ENCODE data around the gene FYN. TPM values are rescaled to one million over a fixed set of nuclear protein-coding genes. Genes with fewer than 3 reads are reported as not detected.

FYN gene
- total and polyA plus RNA-seq, 4 donors: 11.2 to 28.3 (median 19.7) TPM

DNA sequence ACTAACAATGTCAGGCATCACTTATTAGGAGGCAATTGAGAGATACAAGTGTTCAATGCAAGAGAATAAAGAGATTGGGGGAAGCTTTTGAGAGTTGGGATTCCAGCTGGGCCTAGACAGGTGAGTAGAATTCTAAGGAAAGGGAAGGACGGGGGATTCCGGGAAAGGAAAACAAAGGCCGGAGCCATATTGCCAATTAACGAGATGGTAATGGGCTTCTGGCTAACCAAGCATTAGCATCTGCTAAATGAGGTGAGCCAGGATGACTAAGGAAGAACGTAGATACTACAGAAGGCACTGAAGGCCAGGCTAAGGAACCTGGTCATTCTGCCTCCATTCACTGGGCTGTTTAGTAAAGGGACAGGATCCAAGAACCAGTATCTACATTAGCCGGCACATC is 10.5 kb downstream of the FYN start:
- no peak overlapping the region for H3K27ac ChIP-seq (ENCODE audit: low read depth in 1 of 2, low read length in 2 of 2)
- H3K9ac ChIP-seq (ENCODE audit: low read depth in 1 of 2, low read length in 2 of 2): no peak overlapping the region
- no peaks in the 10 kb centered on the region for H3K9me3 ChIP-seq (ENCODE audit: control insufficient read depth in 4 of 4, low read length in 3 of 4)
- no peak for DNase-seq (ENCODE audit: low spot score)
- no peaks in the 10 kb centered on the region for H3K36me3 ChIP-seq (ENCODE audit: control insufficient read depth in 4 of 4, insufficient read depth in 3 of 4, low read depth in 1 of 4, low read length in 3 of 4)
- H3K4me3 ChIP-seq (ENCODE audit: low read depth in 1 of 3, low read length in 3 of 3): no peak overlapping the region
- H3K27me3 ChIP-seq (ENCODE audit: control insufficient read depth in 4 of 4, insufficient read depth in 4 of 4, low read length in 3 of 4): peaks cover 0 to 3% (median 0%) of the 10 kb centered on the region in 4 donors
- no peaks in the 10 kb centered on the region for H3K4me1 ChIP-seq (ENCODE audit: control insufficient read depth in 4 of 4, insufficient read depth in 4 of 4, low read length in 3 of 4)
- WGBS: 93% methylated on average over 6 of the region's 6 CpGs
- TF ChIP-seq GABPA (IDR thresholded peaks at IDR 0.05 in 1 of 2, conservative IDR thresholded peaks at IDR 0.05 in 1 of 2): no peak
- TF ChIP-seq, protein P1, sequence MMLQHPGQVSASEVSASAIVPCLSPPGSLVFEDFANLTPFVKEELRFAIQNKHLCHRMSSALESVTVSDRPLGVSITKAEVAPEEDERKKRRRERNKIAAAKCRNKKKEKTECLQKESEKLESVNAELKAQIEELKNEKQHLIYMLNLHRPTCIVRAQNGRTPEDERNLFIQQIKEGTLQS (IDR thresholded peaks at IDR 0.05): no peak
- no peak for TF ChIP-seq RXRA (IDR thresholded peaks at IDR 0.05)
- TF ChIP-seq JUND (IDR thresholded peaks at IDR 0.05): no peak
- no peak for TF ChIP-seq YY1 (IDR thresholded peaks at IDR 0.05)
- no peak for TF ChIP-seq FOXA1 (IDR thresholded peaks at IDR 0.05)
- no peak for TF ChIP-seq SP1 (IDR thresholded peaks at IDR 0.05)
- TF ChIP-seq, protein P2, sequence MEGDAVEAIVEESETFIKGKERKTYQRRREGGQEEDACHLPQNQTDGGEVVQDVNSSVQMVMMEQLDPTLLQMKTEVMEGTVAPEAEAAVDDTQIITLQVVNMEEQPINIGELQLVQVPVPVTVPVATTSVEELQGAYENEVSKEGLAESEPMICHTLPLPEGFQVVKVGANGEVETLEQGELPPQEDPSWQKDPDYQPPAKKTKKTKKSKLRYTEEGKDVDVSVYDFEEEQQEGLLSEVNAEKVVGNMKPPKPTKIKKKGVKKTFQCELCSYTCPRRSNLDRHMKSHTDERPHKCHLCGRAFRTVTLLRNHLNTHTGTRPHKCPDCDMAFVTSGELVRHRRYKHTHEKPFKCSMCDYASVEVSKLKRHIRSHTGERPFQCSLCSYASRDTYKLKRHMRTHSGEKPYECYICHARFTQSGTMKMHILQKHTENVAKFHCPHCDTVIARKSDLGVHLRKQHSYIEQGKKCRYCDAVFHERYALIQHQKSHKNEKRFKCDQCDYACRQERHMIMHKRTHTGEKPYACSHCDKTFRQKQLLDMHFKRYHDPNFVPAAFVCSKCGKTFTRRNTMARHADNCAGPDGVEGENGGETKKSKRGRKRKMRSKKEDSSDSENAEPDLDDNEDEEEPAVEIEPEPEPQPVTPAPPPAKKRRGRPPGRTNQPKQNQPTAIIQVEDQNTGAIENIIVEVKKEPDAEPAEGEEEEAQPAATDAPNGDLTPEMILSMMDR (IDR thresholded peaks at IDR 0.05; ENCODE audit: low read depth, low read length, missing input control): no peak
- TF ChIP-seq, protein P3, sequence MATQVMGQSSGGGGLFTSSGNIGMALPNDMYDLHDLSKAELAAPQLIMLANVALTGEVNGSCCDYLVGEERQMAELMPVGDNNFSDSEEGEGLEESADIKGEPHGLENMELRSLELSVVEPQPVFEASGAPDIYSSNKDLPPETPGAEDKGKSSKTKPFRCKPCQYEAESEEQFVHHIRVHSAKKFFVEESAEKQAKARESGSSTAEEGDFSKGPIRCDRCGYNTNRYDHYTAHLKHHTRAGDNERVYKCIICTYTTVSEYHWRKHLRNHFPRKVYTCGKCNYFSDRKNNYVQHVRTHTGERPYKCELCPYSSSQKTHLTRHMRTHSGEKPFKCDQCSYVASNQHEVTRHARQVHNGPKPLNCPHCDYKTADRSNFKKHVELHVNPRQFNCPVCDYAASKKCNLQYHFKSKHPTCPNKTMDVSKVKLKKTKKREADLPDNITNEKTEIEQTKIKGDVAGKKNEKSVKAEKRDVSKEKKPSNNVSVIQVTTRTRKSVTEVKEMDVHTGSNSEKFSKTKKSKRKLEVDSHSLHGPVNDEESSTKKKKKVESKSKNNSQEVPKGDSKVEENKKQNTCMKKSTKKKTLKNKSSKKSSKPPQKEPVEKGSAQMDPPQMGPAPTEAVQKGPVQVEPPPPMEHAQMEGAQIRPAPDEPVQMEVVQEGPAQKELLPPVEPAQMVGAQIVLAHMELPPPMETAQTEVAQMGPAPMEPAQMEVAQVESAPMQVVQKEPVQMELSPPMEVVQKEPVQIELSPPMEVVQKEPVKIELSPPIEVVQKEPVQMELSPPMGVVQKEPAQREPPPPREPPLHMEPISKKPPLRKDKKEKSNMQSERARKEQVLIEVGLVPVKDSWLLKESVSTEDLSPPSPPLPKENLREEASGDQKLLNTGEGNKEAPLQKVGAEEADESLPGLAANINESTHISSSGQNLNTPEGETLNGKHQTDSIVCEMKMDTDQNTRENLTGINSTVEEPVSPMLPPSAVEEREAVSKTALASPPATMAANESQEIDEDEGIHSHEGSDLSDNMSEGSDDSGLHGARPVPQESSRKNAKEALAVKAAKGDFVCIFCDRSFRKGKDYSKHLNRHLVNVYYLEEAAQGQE (IDR thresholded peaks at IDR 0.05): no peak
- no peak for TF ChIP-seq HNF4G (IDR thresholded peaks at IDR 0.05)

DNA sequence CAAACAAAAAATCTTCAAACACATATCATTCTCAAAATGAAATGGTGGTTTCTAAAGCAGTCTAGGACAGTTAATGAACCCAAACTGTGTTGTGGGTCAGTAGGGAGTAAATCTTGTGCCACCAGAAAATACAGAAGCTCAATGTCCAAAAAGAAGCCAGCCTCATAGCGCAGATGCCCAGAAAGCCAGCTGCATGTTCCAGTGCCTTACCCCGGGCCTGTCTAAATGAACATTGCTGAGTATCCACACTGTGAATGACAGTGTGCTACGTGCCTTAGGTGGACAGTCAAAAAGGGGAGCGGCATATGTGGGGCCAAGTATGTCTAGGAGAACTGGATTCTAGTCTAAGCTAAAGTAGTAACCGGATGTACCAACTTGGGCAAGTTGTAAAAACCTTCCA is 10.9 kb downstream of the FYN start:
- Histone ChIP-seq H3K27ac (ENCODE audit: low read depth in 1 of 2, low read length in 2 of 2) (no peak overlapping the region), H3K9me3 (ENCODE audit: control insufficient read depth in 4 of 4, low read length in 3 of 4) (no peaks in the 10 kb centered on the region), H3K36me3 (ENCODE audit: control insufficient read depth in 4 of 4, insufficient read depth in 3 of 4, low read depth in 1 of 4, low read length in 3 of 4) (no peaks in the 10 kb centered on the region), H3K4me3 (ENCODE audit: low read depth in 1 of 3, low read length in 3 of 3) (no peak overlapping the region), H3K9ac (ENCODE audit: low read depth in 1 of 2, low read length in 2 of 2) (no peak overlapping the region), H3K4me1 (ENCODE audit: control insufficient read depth in 4 of 4, insufficient read depth in 4 of 4, low read length in 3 of 4) (no peaks in the 10 kb centered on the region), H3K27me3 (ENCODE audit: control insufficient read depth in 4 of 4, insufficient read depth in 4 of 4, low read length in 3 of 4) (peaks cover 0 to 3% (median 0%) of the 10 kb centered on the region in 4 donors)
- 96% methylated on average over 5 of the region's 5 CpGs for WGBS
- no peak for DNase-seq (ENCODE audit: low spot score)
- TF ChIP-seq, protein P4, sequence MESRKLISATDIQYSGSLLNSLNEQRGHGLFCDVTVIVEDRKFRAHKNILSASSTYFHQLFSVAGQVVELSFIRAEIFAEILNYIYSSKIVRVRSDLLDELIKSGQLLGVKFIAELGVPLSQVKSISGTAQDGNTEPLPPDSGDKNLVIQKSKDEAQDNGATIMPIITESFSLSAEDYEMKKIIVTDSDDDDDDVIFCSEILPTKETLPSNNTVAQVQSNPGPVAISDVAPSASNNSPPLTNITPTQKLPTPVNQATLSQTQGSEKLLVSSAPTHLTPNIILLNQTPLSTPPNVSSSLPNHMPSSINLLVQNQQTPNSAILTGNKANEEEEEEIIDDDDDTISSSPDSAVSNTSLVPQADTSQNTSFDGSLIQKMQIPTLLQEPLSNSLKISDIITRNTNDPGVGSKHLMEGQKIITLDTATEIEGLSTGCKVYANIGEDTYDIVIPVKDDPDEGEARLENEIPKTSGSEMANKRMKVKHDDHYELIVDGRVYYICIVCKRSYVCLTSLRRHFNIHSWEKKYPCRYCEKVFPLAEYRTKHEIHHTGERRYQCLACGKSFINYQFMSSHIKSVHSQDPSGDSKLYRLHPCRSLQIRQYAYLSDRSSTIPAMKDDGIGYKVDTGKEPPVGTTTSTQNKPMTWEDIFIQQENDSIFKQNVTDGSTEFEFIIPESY (IDR thresholded peaks at IDR 0.05): no peak
- TF ChIP-seq, protein P2 (IDR thresholded peaks at IDR 0.05; ENCODE audit: low read depth, low read length, missing input control): no peak
- TF ChIP-seq FOXA1 (IDR thresholded peaks at IDR 0.05) (no peak), HNF4A (conservative IDR thresholded peaks at IDR 0.05) (no peak), HNF4G (IDR thresholded peaks at IDR 0.05) (no peak), TAF1 (conservative IDR thresholded peaks at IDR 0.05) (no peak), JUND (IDR thresholded peaks at IDR 0.05) (no peak), NR2F2 (IDR thresholded peaks at IDR 0.05) (no peak), EGR1 (IDR thresholded peaks at IDR 0.05; ENCODE audit: low read depth in 2 of 2) (no peak), RXRA (IDR thresholded peaks at IDR 0.05) (no peak), RAD21 (IDR thresholded peaks at IDR 0.05) (no peak), SP1 (IDR thresholded peaks at IDR 0.05) (no peak), YY1 (IDR thresholded peaks at IDR 0.05) (no peak), GABPA (IDR thresholded peaks at IDR 0.05 in 1 of 2, conservative IDR thresholded peaks at IDR 0.05 in 1 of 2) (no peak)
- TF ChIP-seq, protein P1 (IDR thresholded peaks at IDR 0.05): no peak
- TF ChIP-seq, protein P5, sequence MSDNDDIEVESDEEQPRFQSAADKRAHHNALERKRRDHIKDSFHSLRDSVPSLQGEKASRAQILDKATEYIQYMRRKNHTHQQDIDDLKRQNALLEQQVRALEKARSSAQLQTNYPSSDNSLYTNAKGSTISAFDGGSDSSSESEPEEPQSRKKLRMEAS (IDR thresholded peaks at IDR 0.05): no peak
- TF ChIP-seq, protein P3 (IDR thresholded peaks at IDR 0.05): no peak
